Stimulated activated CD4-positive, alpha-beta T cell treated with anti-CD3 and anti-CD28 coated beads, Interleukin-1b, Interleukin-23, amount 100 ng/mL, for 24 hours (primary cell): ENCODE results near the gene IDUA.

Source experiments
- DNase-seq, 4 experiments: peaks; one replicate each; pipeline ENCODE4 v3.0.0-alpha.2; 2020; ENCODE audit warnings: low read depth in 4 of 4, low spot score in 1 of 4

The IDUA gene

GRCh38 chr4:955931-956381, 30.9 kb upstream of the IDUA start:
- no peak for DNase-seq

GRCh38 chr4:956531-957230, 30.2 kb upstream of the IDUA start:
- no peak for DNase-seq

- DNase-seq: no peak
These were observed 29.6 kb upstream of the IDUA start for GRCh38 chr4:957231-957580.

- no peak for DNase-seq
These were observed 29.1 kb upstream of the IDUA start for GRCh38 chr4:957581-958313.

GRCh38 chr4:958314-958665, 28.6 kb upstream of the IDUA start:
- no peak for DNase-seq

- DNase-seq: no peak
These were observed 28.0 kb upstream of the IDUA start for GRCh38 chr4:958696-959337.

GRCh38 chr4:959338-960139, 27.3 kb upstream of the IDUA start:
- DNase-seq: no peak

GRCh38 chr4:960140-960635, 26.7 kb upstream of the IDUA start:
- no peak for DNase-seq

- DNase-seq: no peak
These were observed 26.1 kb upstream of the IDUA start for GRCh38 chr4:960636-961350.

- no peak for DNase-seq
These were observed 25.3 kb upstream of the IDUA start for GRCh38 chr4:961351-962230.

GRCh38 chr4:962231-963208, 24.3 kb upstream of the IDUA start:
- no peak for DNase-seq

- DNase-seq: no peak
These were observed 23.3 kb upstream of the IDUA start for GRCh38 chr4:963276-964225.

- DNase-seq: no peak
These were observed 22.4 kb upstream of the IDUA start for GRCh38 chr4:964346-965025.

GRCh38 chr4:965048-965765, 21.6 kb upstream of the IDUA start:
- DNase-seq: no peak

- no peak for DNase-seq
These were observed 21.1 kb upstream of the IDUA start for GRCh38 chr4:965766-966134.
